ENCODE data around the gene ATP9B. TPM values are rescaled to one million over a fixed set of nuclear protein-coding genes. Genes with fewer than 3 reads are reported as not detected.

Gene ATP9B
- polyA plus RNA-seq, 1 of the 3 experiments (the other 2 are of a cell fraction) = 11.2 TPM

- H2AFZ ChIP-seq (ENCODE audit: low read depth) = no peak overlapping the region
- DNase-seq = no peak
- H3K4me3 ChIP-seq (ENCODE audit: low read depth in 2 of 2, low read length in 1 of 2) = no peak overlapping the region
- H3K4me1 ChIP-seq (ENCODE audit: control insufficient read depth in 1 of 2, insufficient read depth in 2 of 2, low read depth in 1 of 2, low read length in 1 of 2) = no peaks in the 10 kb centered on the region
- no peaks in the 10 kb centered on the region for H3K9me2 ChIP-seq
- no peaks in the 10 kb centered on the region for H3K36me3 ChIP-seq (replicated peaks in 1 of 2; ENCODE audit: control insufficient read depth in 1 of 2, insufficient read depth in 2 of 2, low read length in 1 of 2)
- H3K4me2 ChIP-seq = no peak overlapping the region
- TF ChIP-seq RXRA (IDR thresholded peaks at IDR 0.05; ENCODE audit: borderline replicate concordance, low read depth) (no peak), FOSL2 (IDR thresholded peaks at IDR 0.05; ENCODE audit: borderline replicate concordance, low read depth) (no peak), NFIC (IDR thresholded peaks at IDR 0.05; ENCODE audit: borderline replicate concordance) (no peak), USF1 (IDR thresholded peaks at IDR 0.05; ENCODE audit: borderline replicate concordance, low read depth) (no peak), RCOR1 (IDR thresholded peaks at IDR 0.05; ENCODE audit: low read length) (no peak), EZH2phosphoT487 (IDR thresholded peaks at IDR 0.05; ENCODE audit: borderline replicate concordance, low read depth) (no peak)
- H3K79me2 ChIP-seq (ENCODE audit: insufficient read depth) = no peaks in the 10 kb centered on the region
- CTCF ChIA-PET = no interaction called here
- H3K9me3 ChIP-seq = no peaks in the 10 kb centered on the region
- H3F3A ChIP-seq (replicated peaks; ENCODE audit: insufficient read depth) = peaks cover 3% of the 10 kb centered on the region
- no peak overlapping the region for H3K27ac ChIP-seq (ENCODE audit: low read depth in 2 of 2, low read length in 1 of 2)
- WGBS (ENCODE audit: low lambda C conversion rate) = 23% methylated on average over 19 of the region's 19 CpGs
- H3K27me3 ChIP-seq (ENCODE audit: insufficient read depth) = peaks cover 94% of the 10 kb centered on the region
- no peak overlapping the region for H3K9ac ChIP-seq
- POLR2A ChIA-PET = no interaction called here
- 0 out of 2 replicates have a peak, but pooled peaks cover 4% of the 10 kb centered on the region for H4K20me1 ChIP-seq (ENCODE audit: insufficient read depth)
These were observed 355.8 kb downstream of the ATP9B start for GRCh38 chr18:79424880-79425568.

- no peak overlapping the region for H3K27ac ChIP-seq (ENCODE audit: low read depth in 2 of 2, low read length in 1 of 2)
- no peak for TF ChIP-seq RCOR1 (IDR thresholded peaks at IDR 0.05; ENCODE audit: low read length)
- H3K4me1 ChIP-seq (ENCODE audit: control insufficient read depth in 1 of 2, insufficient read depth in 2 of 2, low read depth in 1 of 2, low read length in 1 of 2) = no peaks in the 10 kb centered on the region
- H3K36me3 ChIP-seq (replicated peaks in 1 of 2; ENCODE audit: control insufficient read depth in 1 of 2, insufficient read depth in 2 of 2, low read length in 1 of 2) = no peaks in the 10 kb centered on the region
- H3K9ac ChIP-seq = no peak overlapping the region
- 0 out of 2 replicates have a peak, but pooled peaks cover 4% of the 10 kb centered on the region for H4K20me1 ChIP-seq (ENCODE audit: insufficient read depth)
- H3K4me2 ChIP-seq = no peak overlapping the region
- peaks cover 94% of the 10 kb centered on the region for H3K27me3 ChIP-seq (ENCODE audit: insufficient read depth)
- no peak overlapping the region for H3K4me3 ChIP-seq (ENCODE audit: low read depth in 2 of 2, low read length in 1 of 2)
- no peaks in the 10 kb centered on the region for H3K79me2 ChIP-seq (ENCODE audit: insufficient read depth)
- H3K9me3 ChIP-seq = no peaks in the 10 kb centered on the region
- CTCF ChIA-PET = no interaction called here
- POLR2A ChIA-PET = no interaction called here
- 22% methylated on average over 10 of the region's 12 CpGs for WGBS (ENCODE audit: low lambda C conversion rate)
- H2AFZ ChIP-seq (ENCODE audit: low read depth) = no peak overlapping the region
- DNase-seq = no peak
- H3F3A ChIP-seq (replicated peaks; ENCODE audit: insufficient read depth) = peaks cover 3% of the 10 kb centered on the region
- no peaks in the 10 kb centered on the region for H3K9me2 ChIP-seq
These were observed 356.3 kb downstream of the ATP9B start for GRCh38 chr18:79425569-79425886.

GRCh38 chr18:79426376-79427300, 357.4 kb downstream of the ATP9B start:
- Histone ChIP-seq H3K4me2 (no peak overlapping the region), H3K27me3 (ENCODE audit: insufficient read depth) (peaks cover 94% of the 10 kb centered on the region), H3K9ac (no peak overlapping the region), H3K79me2 (ENCODE audit: insufficient read depth) (no peaks in the 10 kb centered on the region), H2AFZ (ENCODE audit: low read depth) (no peak overlapping the region), H3K9me2 (no peaks in the 10 kb centered on the region), H3K36me3 (replicated peaks in 1 of 2; ENCODE audit: control insufficient read depth in 1 of 2, insufficient read depth in 2 of 2, low read length in 1 of 2) (no peaks in the 10 kb centered on the region), H4K20me1 (ENCODE audit: insufficient read depth) (0 out of 2 replicates have a peak, but pooled peaks cover 4% of the 10 kb centered on the region), H3F3A (replicated peaks; ENCODE audit: insufficient read depth) (peaks cover 3% of the 10 kb centered on the region), H3K9me3 (no peaks in the 10 kb centered on the region), H3K27ac (ENCODE audit: low read depth in 2 of 2, low read length in 1 of 2) (no peak overlapping the region), H3K4me3 (ENCODE audit: low read depth in 2 of 2, low read length in 1 of 2) (no peak overlapping the region), H3K4me1 (ENCODE audit: control insufficient read depth in 1 of 2, insufficient read depth in 2 of 2, low read depth in 1 of 2, low read length in 1 of 2) (no peaks in the 10 kb centered on the region)
- DNase-seq = no peak
- no peak for TF ChIP-seq GABPA (IDR thresholded peaks at IDR 0.05; ENCODE audit: low read depth)
- no peak for TF ChIP-seq EZH2phosphoT487 (IDR thresholded peaks at IDR 0.05; ENCODE audit: borderline replicate concordance, low read depth)
- no peak for TF ChIP-seq MXI1 (IDR thresholded peaks at IDR 0.05; ENCODE audit: low read depth, low read length)
- TF ChIP-seq RXRA (IDR thresholded peaks at IDR 0.05; ENCODE audit: borderline replicate concordance, low read depth) = no peak
- no peak for TF ChIP-seq USF2 (IDR thresholded peaks at IDR 0.05; ENCODE audit: borderline replicate concordance, low read depth, low read length)
- no peak for TF ChIP-seq SIN3A (IDR thresholded peaks at IDR 0.05; ENCODE audit: borderline replicate concordance, low read depth, low read length)
- 6% methylated on average over 13 of the region's 37 CpGs for WGBS (ENCODE audit: low lambda C conversion rate)
- CTCF ChIA-PET = interaction anchor here (0.6 kb wide), 1 partner anchor 155 kb away, joined by 3 read pairs; no protein-coding TSS in a partner anchor
- POLR2A ChIA-PET = no interaction called here
